VCaP (cell line): ENCODE results near the gene FXYD5.

ENCODE experiments used
- H3K27ac ChIP-seq: fragments of 450-650 bp; 2 replicates; pipeline ENCODE4 v1.5.1; 2017
- TF ChIP-seq, protein P1 (sequence below): fragments of 450-650 bp; conservative IDR thresholded peaks from 2 replicates; pipeline ENCODE4 v1.5.1; 2017; ENCODE audit warnings: mild to moderate bottlenecking, moderate library complexity

FXYD5 gene

DNA sequence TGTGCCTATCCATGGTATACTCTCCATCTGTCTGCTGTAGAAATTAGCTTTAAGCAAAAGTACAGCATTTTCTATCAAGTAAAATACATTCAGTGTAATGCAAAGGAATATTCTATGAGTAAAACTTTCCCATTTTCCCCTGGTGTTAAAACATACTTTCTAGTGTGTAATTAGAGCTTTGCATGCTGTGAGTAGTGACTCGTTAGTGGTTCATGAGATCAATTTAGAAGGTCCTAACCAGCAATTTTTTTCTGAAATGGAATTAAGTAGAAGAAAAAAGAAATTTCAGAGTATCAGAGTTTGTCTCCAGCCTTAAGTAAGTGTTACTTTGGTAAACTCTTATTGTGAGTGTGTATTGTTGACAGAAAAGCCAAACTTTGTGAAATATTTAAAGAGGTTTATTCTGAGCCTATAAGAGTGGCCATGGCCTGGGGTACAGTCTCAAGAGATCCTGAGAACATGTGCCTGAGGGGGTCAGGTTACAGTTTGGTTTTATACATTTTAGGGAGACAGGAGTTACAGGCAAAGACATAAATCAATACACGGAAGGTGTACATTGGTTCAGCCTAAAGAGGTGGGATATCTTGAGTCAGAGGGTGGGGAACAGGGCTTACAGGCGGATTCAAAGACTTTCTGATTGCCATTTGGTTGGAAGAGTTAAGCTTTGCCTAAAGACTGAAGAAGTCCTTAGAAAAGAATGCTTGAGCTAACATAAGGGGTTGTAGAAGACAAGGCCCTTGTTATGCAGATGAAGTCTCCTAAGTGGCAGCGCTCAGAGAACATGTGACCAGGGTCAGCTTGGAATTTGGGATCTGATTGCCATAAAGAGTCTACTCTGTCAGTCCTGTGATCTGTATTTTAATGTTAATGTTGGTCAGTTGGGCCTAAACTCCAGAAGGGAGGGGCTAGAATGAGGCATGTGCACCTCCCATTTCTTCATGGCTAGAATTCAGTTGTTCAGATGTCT lies 48.5 kb downstream of the FXYD5 start:
- TF ChIP-seq, protein P1, sequence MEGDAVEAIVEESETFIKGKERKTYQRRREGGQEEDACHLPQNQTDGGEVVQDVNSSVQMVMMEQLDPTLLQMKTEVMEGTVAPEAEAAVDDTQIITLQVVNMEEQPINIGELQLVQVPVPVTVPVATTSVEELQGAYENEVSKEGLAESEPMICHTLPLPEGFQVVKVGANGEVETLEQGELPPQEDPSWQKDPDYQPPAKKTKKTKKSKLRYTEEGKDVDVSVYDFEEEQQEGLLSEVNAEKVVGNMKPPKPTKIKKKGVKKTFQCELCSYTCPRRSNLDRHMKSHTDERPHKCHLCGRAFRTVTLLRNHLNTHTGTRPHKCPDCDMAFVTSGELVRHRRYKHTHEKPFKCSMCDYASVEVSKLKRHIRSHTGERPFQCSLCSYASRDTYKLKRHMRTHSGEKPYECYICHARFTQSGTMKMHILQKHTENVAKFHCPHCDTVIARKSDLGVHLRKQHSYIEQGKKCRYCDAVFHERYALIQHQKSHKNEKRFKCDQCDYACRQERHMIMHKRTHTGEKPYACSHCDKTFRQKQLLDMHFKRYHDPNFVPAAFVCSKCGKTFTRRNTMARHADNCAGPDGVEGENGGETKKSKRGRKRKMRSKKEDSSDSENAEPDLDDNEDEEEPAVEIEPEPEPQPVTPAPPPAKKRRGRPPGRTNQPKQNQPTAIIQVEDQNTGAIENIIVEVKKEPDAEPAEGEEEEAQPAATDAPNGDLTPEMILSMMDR = no peak
- no peak overlapping the region for H3K27ac ChIP-seq

DNA sequence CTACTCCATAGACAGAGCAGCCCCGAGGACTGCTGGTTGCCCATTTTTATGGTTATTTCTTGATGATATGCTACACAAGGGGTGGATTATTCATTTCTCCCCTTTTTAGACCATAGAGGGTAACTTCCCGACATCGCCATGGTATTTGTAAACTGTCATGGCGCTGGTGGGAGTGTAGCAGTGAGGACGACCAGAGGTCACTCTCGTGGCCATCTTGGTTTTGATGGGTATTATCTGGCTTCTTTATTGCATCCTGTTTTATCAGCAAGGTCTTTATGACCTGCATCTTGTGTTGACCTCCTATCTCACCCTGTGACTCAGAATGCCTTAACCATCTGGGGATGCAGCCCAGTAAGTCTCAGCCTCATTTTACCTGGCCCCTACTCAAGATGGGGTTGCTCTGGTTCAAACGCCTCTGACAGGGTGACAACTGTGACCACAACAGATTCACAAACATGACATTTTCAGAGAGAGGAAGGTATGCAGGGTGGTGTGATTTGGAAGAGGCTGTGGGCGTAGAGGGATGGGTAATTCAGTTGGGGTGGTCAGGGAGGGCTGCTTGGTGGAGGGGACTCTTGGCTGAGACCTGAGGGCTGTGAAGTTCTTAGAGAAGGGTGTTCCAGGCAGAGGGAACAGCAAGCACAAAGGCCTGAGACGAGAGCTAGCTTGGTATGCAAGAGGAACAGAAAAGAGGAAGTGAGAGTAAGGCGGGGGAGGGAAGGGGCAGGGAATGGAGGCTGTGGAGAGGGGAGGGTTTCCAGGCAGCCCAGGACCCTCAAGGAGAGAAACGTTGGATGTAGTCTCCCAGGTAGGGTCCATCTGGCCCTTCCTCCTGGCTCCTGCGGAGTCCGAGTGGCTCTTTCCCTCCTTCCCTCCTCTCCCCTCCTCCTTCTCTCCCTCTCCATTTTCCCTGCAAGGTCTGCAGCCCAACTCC lies 50.5 kb downstream of the FXYD5 start:
- H3K27ac ChIP-seq = no peak overlapping the region
- TF ChIP-seq, protein P1 = no peak

DNA sequence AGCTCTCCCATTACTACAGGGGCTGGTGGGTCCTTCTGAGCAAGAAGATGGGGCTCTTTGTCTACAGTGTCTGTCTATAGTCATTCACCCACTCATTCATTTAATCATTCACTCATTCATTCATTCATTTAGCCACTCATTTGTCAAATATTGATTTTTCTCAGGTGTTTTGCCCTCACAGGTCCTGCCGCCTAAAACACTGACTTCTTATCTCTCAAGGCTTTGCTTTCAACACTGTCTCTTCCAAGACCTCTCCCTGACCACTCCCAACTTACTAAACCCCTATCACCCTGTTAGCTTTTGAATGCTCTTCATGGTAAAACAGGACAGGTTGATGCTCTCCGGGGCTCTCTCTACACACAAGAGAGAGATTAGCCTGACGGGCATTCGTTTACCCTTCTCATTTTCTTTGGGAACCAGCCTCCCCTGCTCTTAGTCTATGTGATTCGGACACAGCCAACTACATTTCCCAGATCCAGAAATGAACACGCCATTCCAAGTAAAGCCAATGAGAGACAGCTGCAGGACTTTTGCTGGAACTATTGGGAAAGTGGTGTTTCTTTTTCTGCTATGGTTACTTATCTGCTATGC lies 51.3 kb downstream of the FXYD5 start:
- TF ChIP-seq, protein P1 = no peak
- H3K27ac ChIP-seq = no peak overlapping the region

DNA sequence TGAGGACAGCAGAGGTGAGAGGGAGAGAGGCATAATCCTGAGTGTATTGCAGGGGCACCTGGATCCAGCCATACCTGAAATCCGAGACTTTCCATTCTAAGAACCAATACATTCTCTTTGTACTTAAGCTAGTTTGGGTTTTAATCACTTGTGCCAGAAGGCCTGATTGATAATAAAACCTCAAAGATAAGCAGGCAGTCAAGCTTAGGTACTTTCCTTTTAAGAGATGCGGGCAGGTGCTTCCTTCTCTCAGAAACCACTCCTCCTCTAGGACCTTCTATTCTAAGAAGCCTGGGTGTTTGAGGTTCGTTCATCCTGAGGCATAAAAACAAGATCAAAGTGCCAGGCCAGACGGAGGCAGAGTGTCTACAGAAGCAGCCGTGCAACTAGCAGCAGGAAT lies 51.8 kb downstream of the FXYD5 start:
- H3K27ac ChIP-seq = no peak overlapping the region
- TF ChIP-seq, protein P1 = no peak

DNA sequence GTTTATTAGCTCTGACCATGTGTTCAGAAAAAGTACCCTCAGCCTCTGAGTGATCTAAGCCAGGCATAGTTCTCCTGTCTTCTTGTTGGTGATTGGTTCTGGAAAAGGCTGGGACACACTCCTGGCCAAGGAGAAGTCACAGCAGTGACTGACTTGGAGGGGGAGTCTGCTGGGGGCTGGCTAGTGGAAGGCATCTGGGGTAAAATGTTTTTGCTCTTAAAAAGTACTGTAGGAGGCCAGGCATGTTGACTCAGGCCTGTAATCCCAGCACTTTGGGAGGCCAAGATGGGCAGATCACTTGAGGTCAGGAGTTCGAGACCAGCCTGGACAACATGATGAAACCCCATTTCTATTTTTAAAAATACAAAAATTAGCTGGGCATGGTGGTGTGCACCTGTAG lies 52.3 kb downstream of the FXYD5 start:
- TF ChIP-seq, protein P1 = no peak
- H3K27ac ChIP-seq = no peak overlapping the region

DNA sequence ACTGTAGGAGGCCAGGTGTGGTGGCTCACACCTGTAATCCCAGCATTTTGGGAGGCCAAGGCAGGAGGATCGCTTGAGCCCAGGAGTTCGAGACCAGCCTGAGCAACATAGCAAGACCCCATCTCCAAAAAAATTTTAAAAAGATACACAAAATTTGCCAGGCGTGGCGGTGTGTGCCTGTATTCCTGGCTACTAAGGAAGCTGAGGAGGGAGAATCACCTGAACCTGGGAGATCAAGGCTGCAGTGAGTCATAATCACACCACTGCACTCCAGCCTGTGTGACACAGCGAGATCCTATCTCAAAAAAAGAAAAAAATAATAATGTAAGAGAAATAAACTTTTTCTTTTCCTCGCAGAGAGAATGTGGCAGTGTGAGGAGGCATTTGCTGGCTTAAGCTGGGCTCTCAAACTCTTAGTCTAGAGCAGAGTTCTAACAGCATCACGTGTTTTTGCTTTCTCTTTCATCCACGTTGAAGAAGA lies 52.9 kb downstream of the FXYD5 start:
- TF ChIP-seq, protein P1 = no peak
- no peak overlapping the region for H3K27ac ChIP-seq

DNA sequence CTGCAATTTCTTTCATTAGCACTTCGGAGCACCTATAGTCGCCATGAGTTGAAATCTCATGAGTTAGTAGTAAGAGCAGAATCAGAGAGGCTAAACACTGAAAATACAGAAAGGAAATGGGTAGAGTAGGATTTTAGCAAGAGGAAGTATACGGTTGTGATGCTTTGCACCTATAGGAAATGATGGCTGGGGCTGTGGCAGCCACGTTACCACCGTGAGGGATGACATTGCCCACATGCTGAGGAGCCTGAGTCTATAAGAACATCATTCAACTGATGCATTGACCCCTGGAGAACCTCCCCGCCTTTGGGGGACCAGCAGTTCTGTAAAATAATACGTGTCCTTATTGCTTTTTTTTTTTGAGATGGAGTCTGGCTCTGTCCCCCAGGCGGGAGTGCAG lies 53.6 kb downstream of the FXYD5 start:
- TF ChIP-seq, protein P1 = no peak
- H3K27ac ChIP-seq = no peak overlapping the region
